Bladder microvascular endothelial cell (primary cell): ENCODE results near the gene GDAP1L1. TPM values are rescaled to one million over a fixed set of nuclear protein-coding genes. Genes with fewer than 3 reads are reported as not detected.

Experiments
- total RNA-seq: library from RNA; depleted of rRNA; stranded (reverse); fragments of >200 nt; gene quantifications from 2 replicates; pipeline ENCODE4 v1.2.3, GENCODE V29; 2014

GDAP1L1 gene
- not detected in 2 replicates for total RNA-seq

DNA sequence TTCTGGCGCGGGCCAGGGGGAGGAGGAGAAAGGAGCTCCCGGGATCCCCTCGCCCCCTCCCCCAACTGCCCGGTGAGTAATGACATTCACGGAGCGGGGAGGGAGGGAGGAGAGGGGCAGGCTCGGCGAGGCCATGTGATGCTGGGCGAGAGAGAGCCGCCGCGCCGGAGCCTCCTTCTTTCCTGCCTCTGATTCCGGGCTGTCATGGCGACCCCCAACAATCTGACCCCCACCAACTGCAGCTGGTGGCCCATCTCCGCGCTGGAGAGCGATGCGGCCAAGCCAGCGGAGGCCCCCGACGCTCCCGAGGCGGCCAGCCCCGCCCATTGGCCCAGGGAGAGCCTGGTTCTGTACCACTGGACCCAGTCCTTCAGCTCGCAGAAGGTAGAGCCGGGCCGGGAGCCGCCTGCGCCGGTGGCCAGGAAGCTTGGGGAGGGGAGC, at the start of gene GDAP1L1:
Gene GDAP1L1, plus strand, starts transcription at position 178 of the 441 bp plus-strand sequence. Its CDS starts 27 bp downstream, at position 205.

DNA sequence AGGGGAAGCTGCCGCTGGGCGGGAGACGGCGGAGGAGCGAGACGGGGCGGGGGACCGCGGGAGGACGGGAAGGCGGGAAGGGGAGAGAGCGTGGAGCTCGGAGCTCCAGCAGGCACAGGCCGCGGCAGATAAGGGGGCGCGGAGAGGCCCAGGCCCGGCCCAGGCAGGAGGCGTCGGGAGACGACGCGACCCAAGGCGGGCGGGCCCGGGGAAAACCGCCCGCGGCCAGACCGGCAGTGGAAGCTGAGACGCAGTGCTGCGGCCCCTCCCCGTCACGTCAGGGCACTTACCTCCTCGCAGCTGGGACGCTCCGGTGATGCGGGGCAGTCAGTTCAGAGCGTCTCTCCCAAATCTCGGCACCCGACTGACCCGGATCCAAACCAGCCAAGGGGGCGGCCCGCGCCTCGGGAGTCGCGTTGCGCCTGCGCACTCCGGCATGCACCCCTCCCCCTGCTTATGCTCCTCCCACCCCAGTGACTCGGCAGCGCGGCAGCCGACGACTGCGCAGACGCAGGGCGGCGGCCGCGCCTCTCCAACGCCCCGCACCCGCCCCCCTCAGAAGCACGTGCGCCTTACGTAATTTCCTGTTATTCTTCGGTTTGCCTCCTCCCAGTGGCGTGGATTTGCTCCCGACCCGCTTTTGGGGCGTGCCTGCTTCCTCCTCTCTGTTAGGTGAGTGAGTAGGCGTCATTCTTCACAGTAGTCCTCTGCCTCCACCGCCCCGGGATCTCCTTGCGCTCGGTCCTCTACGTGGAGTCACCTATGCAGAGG, 36.5 kb upstream of the GDAP1L1 start, which contains the start of gene OSER1:
Gene OSER1, minus strand, starts transcription at position 366 of the 771 bp plus-strand sequence. CDS start 3,814 bp downstream, outside the sequence.

DNA sequence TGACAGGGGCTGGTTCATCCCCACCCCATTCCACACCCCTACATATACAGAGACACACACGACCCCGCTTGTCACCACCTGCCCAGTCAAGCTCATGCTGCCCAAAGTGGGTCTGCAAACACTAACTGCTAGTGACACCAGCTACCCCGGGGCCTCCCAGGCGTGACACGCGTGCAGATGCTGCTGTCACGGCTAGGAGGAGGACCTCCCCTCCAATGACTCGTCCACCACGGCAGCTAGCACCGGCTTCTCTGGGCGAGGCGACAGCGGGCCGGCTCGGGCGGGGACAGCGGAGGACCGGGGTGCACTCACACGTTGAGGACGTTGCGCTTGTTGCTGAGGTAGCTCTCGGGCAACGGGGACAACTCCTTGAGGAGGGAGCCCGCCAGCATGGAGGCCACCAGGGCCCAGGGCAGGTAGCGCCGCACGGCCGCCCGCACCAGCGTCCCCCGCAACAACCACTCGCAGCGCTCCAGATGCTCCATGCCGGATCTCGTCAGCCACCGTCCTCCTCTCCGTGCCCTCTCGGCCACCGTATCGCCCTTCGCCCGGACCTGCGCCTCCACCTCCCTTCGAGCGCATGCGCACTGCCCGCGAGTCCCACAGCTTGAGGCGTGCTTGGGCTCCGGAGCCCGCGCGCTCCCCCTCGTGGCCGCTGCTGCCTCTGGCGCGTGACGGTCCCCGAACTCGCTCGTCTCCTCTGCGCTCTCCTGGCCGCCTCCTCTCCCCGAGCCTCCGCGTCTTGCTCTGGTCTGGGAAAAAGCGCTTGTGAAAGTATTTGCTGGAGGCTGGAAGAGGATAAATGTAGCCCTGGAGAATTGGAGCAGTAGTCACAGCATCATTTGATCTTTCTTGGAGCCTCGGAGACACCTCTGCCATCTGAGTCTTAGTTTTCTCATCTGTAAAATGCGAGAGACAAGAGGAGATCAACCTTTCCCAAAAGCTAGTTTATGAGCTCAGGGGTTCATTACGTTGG, 63.8 kb downstream of the GDAP1L1 start, which contains the start of gene FITM2:
Gene FITM2, minus strand, starts transcription at position 539 of the 976 bp plus-strand sequence. Its CDS starts 54 bp downstream, at position 485.

Other genes starting within 250 kb of the GDAP1L1 start
- 0.16 and 0.63 TPM in 2 replicates for gene JPH2, start 60.1 kb upstream of the GDAP1L1 start, total RNA-seq
- gene OSER1, start 36.5 kb upstream of the GDAP1L1 start, total RNA-seq: 33.0 and 37.6 TPM in 2 replicates
- gene FITM2, start 63.9 kb downstream of the GDAP1L1 start, total RNA-seq: 4.9 and 9.0 TPM in 2 replicates
- not detected in 2 replicates for gene R3HDML, start 89.7 kb downstream of the GDAP1L1 start, total RNA-seq
- under 0.01 TPM in 1 of 2 replicates, not detected in the other for gene HNF4A, start 108.4 kb downstream of the GDAP1L1 start, total RNA-seq
- gene TTPAL, start 228.6 kb downstream of the GDAP1L1 start, total RNA-seq: 1.6 and 4.9 TPM in 2 replicates